Measurements from ENCODE around the gene FOXB1.

Gene FOXB1

DNA sequence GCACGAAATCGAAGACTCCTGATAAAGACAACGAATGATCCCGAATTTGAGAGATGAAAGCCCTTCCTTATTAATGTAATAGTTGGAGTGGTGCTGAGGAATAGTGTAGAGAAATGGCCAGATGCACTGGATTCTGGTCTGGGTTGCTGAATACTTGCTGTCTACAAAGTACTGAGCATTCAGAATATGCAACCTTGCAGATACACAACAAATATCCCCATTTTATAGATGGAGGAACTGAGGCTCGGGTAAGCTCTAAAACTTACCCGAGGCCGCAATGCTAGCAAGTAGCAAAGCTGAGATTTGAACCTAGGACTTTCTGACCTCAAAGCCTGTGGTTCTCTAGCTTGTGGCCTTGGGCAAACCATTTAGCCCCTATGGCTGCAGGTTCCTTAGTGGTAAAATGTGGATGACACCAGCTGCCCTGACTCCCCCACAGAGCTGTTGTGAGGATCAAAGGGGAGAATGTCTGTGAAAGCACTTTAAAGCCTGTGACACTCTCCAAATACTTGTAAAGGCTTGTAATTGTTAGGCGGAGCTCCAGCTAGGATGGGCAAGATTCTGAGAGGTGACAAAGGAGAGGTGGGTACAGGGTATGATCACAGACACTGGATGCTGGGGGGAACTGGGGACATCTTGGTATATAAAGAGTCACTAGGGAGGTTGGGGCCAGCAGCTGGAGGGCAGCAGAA, 39.8 kb downstream of the FOXB1 start:
- TF ChIP-seq, protein P1, sequence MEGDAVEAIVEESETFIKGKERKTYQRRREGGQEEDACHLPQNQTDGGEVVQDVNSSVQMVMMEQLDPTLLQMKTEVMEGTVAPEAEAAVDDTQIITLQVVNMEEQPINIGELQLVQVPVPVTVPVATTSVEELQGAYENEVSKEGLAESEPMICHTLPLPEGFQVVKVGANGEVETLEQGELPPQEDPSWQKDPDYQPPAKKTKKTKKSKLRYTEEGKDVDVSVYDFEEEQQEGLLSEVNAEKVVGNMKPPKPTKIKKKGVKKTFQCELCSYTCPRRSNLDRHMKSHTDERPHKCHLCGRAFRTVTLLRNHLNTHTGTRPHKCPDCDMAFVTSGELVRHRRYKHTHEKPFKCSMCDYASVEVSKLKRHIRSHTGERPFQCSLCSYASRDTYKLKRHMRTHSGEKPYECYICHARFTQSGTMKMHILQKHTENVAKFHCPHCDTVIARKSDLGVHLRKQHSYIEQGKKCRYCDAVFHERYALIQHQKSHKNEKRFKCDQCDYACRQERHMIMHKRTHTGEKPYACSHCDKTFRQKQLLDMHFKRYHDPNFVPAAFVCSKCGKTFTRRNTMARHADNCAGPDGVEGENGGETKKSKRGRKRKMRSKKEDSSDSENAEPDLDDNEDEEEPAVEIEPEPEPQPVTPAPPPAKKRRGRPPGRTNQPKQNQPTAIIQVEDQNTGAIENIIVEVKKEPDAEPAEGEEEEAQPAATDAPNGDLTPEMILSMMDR (IDR thresholded peaks at IDR 0.05), result no peak
- H3K4me1 Mint-ChIP-seq, result peaks cover 21% of the 10 kb centered on the region
- H3K27ac Mint-ChIP-seq, result peak overlapping the region; percentile 30
- H3K27me3 Mint-ChIP-seq (ENCODE audit: low read depth, poor library complexity), result no peaks in the 10 kb centered on the region
- no peaks in the 10 kb centered on the region for H3K36me3 Mint-ChIP-seq (ENCODE audit: low read depth)
- H3K4me3 Mint-ChIP-seq, result no peak overlapping the region
- DNase-seq, result no peak
- peaks cover 4% of the 10 kb centered on the region for H3K9me3 Mint-ChIP-seq

DNA sequence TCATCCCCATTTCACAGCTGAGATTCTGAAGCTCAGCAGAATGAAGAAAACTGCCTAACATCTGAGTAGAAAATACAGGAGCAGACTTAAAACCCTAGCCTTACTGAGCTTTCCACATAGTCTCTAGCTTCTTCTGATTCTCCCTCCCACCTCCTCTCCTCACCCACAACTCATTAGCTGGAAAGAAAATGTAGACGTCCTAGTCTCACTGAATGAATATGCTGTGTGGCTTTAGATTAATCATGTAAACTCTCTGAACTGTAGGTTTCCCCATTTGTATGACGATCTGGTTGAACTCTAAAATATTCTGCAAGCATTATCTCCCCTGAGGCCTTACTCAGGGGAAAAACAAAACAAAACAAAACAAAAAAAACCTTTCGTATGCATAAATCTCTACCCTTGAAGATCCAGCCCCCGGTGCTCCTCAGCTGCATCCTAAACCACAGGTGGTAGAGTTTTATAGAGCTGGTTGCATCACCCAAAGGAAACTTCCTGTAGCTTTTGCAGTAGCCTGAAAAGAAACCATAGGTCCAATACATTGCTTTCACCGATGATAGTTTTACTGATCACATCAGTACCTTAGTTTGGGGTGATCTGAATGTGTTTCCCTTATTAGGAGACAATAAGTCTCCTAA, 40.6 kb downstream of the FOXB1 start:
- Mint-ChIP-seq H3K4me1 (peaks cover 21% of the 10 kb centered on the region), H3K36me3 (ENCODE audit: low read depth) (peaks cover 7% of the 10 kb centered on the region), H3K9me3 (peaks cover 12% of the 10 kb centered on the region), H3K4me3 (no peak overlapping the region), H3K27ac (no peak overlapping the region), H3K27me3 (ENCODE audit: low read depth, poor library complexity) (no peaks in the 10 kb centered on the region)
- DNase-seq, result no peak
- TF ChIP-seq, protein P1 (IDR thresholded peaks at IDR 0.05), result no peak

DNA sequence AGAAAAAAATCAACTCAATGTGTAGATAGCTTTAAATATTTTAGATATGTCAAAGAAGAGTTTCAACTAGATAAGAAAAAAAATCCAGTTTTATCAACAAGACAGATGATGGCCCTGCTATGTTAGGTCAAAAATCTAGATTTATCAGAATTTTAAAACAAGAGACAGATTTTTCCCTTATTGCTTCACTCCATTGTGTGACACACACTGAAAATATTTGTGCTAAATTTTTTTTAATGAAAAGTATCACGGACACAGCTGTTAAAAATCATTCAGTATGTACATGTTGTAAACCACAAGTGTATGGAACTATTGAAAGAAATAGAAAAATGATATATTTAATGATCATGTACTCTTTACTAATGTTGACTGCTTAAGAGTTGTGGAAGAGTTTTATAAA, 43.6 kb downstream of the FOXB1 start:
- H3K36me3 Mint-ChIP-seq (ENCODE audit: low read depth), result peaks cover 21% of the 10 kb centered on the region
- no peak for DNase-seq
- H3K4me3 Mint-ChIP-seq, result no peak overlapping the region
- H3K4me1 Mint-ChIP-seq, result peaks cover 17% of the 10 kb centered on the region
- H3K27ac Mint-ChIP-seq, result no peak overlapping the region
- peaks cover 38% of the 10 kb centered on the region for H3K9me3 Mint-ChIP-seq
- H3K27me3 Mint-ChIP-seq (ENCODE audit: low read depth, poor library complexity), result peaks cover 3% of the 10 kb centered on the region
- TF ChIP-seq, protein P1 (IDR thresholded peaks at IDR 0.05), result no peak

DNA sequence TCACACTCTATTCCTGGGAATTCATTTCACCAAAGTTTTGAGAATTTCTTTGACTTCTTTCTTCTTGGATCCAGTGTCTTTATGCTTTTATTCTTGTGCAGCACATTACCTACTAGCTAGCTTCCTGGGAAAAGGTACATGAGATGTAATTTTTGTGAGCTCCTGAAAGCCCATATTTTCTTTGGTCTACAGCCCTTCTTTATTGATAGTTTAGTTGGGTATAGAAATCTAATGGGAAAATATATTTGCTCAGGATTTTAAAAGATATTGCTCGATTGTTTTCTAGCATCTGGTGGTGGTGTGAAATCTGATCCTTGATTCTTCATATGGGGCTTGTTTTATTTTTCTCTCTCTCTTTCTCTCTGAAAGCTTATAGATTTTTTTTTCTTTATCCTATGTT, 45.8 kb downstream of the FOXB1 start:
- Mint-ChIP-seq H3K27ac (no peak overlapping the region), H3K9me3 (peaks cover 42% of the 10 kb centered on the region), H3K36me3 (ENCODE audit: low read depth) (peaks cover 21% of the 10 kb centered on the region), H3K4me1 (peaks cover 2% of the 10 kb centered on the region), H3K27me3 (ENCODE audit: low read depth, poor library complexity) (peaks cover 6% of the 10 kb centered on the region), H3K4me3 (no peak overlapping the region)
- no peak for DNase-seq
- TF ChIP-seq, protein P1 (IDR thresholded peaks at IDR 0.05), result no peak

DNA sequence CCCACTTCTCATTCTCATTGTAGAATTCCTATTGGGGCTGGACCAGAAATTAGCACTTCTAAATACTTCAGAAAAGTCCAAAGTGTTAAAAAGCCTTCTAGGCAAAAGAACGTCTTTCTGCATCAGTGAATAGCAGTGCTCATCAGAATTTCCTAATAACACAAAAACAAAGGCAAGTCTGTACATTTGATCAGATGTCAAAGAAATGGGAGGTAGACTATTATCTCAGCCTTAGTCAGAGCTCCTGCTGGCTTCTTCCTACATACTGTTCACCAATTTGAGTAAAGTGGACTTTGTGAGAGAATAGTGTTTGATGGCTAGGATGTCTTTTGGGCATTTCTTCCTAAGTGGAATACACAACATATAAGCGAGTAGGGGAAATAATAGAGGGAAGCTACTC, 48.7 kb downstream of the FOXB1 start:
- H3K4me3 Mint-ChIP-seq, result no peak overlapping the region
- H3K9me3 Mint-ChIP-seq, result peaks cover 40% of the 10 kb centered on the region
- peaks cover 6% of the 10 kb centered on the region for H3K27me3 Mint-ChIP-seq (ENCODE audit: low read depth, poor library complexity)
- peaks cover 14% of the 10 kb centered on the region for H3K4me1 Mint-ChIP-seq
- no peak for DNase-seq
- no peak overlapping the region for H3K27ac Mint-ChIP-seq
- TF ChIP-seq, protein P1 (IDR thresholded peaks at IDR 0.05), result no peak
- H3K36me3 Mint-ChIP-seq (ENCODE audit: low read depth), result peaks cover 21% of the 10 kb centered on the region

DNA sequence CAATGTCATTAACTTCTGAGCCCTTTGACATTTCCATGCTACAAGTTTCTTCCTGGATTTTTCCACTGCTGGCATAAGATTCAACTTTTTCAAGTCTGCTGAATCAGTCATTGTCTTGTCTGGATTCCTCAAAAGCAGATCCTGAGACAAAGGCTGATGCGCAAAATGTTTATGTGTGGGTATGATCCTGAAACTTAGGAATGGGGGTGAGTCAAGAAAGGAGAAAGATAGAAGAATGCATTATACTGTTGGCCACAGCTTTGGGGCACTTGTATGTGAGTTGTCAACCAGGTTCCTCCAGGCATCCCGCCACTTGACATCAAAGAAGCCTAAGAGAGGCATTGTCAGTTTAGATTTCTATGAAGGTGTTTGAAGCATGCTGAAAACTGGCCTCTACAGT, 50.4 kb downstream of the FOXB1 start:
- Mint-ChIP-seq H3K36me3 (ENCODE audit: low read depth) (peaks cover 17% of the 10 kb centered on the region), H3K27me3 (ENCODE audit: low read depth, poor library complexity) (peaks cover 9% of the 10 kb centered on the region), H3K4me3 (no peak overlapping the region), H3K9me3 (peaks cover 43% of the 10 kb centered on the region), H3K27ac (no peak overlapping the region), H3K4me1 (peaks cover 19% of the 10 kb centered on the region)
- DNase-seq, result no peak
- TF ChIP-seq, protein P1 (IDR thresholded peaks at IDR 0.05), result no peak

Data from nephron progenitor cell (in vitro differentiated cells).